Colon (tissue), 2 donors: ENCODE results near the gene SART3.

Source experiments
- FAIRE-seq: peaks from 2 replicates; lab custom pipeline; 2012; peaks lifted over from hg19 to GRCh38; lab: Jason Lieb, UNC
- donor health status: control.
- donor health status: control.

The SART3 gene, protein sequence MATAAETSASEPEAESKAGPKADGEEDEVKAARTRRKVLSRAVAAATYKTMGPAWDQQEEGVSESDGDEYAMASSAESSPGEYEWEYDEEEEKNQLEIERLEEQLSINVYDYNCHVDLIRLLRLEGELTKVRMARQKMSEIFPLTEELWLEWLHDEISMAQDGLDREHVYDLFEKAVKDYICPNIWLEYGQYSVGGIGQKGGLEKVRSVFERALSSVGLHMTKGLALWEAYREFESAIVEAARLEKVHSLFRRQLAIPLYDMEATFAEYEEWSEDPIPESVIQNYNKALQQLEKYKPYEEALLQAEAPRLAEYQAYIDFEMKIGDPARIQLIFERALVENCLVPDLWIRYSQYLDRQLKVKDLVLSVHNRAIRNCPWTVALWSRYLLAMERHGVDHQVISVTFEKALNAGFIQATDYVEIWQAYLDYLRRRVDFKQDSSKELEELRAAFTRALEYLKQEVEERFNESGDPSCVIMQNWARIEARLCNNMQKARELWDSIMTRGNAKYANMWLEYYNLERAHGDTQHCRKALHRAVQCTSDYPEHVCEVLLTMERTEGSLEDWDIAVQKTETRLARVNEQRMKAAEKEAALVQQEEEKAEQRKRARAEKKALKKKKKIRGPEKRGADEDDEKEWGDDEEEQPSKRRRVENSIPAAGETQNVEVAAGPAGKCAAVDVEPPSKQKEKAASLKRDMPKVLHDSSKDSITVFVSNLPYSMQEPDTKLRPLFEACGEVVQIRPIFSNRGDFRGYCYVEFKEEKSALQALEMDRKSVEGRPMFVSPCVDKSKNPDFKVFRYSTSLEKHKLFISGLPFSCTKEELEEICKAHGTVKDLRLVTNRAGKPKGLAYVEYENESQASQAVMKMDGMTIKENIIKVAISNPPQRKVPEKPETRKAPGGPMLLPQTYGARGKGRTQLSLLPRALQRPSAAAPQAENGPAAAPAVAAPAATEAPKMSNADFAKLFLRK

DNA sequence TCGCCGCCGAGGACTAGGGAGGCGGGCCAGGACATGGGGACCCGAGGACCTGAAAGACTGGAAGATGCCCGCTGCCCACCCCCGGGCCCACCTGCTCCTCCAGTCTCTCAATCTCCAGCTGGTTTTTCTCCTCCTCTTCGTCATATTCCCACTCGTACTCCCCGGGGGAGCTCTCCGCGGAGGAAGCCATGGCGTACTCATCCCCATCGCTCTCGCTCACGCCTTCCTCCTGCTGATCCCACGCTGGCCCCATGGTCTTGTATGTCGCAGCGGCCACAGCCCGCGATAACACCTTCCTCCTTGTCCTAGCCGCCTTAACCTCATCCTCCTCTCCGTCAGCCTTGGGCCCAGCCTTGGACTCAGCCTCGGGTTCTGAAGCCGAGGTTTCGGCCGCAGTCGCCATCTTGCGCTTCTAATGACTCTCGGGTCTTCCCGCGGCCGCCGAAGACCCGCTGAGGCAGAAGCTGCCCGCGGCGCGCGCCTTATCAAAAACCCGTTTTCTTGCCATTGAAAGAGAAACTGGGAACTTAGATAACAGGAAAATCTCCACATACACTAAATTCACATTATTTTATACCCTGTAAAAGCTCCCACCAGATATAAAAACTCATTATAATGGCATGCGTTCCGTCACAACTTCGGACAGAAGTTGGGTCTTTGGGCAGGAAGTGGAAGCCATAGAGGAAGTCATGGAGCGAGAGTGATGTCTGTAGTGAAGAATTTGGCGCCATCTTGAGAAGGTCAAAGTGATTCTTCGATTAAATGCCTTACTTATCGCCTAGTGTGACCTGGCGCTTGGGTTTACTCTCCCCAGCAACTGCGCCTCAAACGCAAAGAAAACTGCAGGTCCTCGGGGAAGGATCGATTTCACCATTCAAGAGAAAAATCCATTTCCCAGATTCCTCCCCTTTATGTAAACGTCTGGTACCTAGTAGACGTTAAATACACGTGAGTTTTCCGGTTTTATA is at the start of gene SART3:
TSS of gene SART3 (minus strand) at position 422 of the 968 bp plus-strand sequence. CDS start at position 403, 19 bp downstream.
- no peak for FAIRE-seq

- no peak for FAIRE-seq
These were observed 49.4 kb upstream of the SART3 start for GRCh38 chr12:108610336-108610815.

DNA sequence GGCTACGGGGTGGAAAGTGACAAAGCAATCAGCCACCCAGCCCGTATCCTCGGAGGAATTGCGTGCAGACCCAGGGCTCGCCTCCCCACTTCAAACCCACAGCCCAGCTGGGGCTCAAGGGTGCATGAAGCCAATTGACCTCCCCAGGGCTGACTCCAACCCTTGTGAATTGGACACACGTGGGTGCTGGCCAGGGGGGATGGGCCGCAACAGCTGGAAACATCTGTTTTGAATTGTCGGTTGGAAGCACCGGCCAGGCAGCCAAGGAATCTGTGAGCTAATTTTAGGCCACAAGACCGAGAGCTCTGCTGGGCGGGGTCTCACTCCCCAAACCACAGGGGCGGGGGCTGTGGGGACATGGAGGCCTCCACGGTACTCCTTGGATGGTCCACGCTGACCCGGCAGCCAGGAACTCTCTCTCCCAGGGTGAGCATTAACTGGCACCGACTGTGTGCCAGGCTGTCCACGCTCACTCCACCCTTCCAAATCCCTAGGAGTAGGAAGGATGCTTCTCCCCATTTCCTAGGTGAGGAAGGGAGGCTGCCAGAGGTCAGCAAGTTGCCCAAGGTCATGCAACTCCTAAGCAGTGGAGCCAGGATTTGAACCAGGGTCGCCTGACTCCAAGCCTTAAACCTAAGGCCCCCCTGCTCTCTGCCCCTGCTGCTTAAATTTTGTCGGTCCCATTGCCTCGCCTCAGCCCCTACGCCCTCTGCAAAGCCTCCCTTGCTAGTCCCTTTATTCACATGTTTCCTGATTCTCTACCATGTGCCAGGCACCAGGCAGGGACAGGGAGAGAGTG is 48.8 kb upstream of the SART3 start:
- FAIRE-seq = no peak

DNA sequence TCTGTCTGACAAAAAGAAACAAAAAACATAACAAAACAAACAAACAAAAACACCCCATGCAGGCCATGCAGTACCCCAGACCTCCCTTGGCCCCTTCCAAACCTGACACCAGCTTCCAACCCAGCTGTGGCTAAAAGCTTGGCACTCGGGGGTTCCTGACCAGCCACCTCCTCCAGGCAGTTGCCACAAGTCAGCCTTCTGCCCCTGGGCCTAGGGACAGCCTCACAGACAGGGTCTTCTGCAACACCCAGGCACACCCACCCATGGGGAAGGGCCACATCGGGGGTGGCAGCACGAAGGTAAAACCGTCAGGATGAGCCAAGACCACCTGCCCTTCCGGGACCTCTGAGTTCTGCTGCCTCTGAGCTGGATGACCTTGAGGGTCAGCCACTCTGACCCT is 47.6 kb upstream of the SART3 start:
- FAIRE-seq = no peak

DNA sequence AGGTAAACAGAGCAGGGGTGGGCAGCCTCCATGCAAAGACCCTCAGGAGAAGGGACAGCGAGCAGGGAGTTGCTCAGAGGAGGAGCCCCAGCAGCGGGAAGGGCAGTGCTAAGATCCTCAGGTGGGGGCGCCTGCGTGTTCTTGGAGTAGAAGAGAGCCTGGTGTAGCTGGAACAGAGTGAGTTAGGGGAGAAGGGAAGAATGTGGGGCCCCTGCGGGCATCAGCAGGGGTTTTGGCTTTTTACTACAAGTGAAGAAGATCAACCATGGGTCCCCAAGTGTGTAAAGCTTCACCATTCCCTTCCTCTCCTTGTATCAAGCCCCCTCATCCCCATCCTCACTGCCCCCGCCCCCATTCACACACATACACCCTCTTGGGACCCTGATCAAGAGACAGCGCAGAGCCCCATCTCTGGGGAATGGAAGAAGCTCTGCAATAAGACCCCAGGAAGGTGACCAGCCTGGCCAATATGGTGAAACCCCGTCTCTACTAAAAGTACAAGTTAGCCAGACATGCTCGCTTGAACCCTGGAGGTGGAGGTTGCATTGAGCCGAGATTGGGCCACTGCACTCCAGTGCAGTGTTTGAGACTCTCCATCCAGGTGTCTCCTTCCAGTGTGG is 47.1 kb upstream of the SART3 start:
- no peak for FAIRE-seq

GRCh38 chr12:108606492-108606891 is 45.5 kb upstream of the SART3 start:
- no peak for FAIRE-seq

GRCh38 chr12:108605690-108606406 is 44.9 kb upstream of the SART3 start:
- no peak for FAIRE-seq

DNA sequence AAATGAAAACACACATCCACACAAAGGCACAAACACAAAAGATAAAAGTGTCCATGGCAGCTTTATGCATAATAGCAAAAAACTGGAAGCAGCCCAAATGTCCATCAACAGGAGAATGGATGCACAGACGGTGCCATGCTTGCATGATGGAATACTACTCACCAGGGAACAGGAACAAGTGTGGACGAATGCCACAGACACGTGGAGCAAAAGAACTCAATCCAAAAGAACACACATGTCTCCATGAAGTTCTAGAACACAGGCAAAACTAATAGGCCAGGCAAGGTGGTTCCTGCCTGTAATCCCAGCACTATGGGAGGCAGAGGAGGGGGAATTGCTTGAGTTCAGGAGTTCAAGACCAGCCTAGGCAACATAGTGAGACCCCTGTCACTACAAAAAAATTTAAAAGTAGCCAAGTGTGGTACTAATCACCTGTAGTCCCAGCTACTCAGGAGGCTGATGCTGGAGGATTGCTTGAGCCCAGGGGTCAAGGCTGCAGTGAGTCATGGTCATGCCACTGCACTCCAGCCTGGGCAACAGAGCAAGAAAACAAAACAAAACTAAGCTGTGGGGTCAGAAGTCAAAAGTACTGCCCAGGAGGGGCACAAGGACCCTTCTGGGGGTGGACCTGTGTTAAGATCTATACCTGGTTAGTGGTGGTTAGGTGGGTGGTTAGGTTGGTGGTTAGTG is 44.2 kb upstream of the SART3 start:
- FAIRE-seq = no peak

GRCh38 chr12:108604208-108604941 is 43.4 kb upstream of the SART3 start:
- no peak for FAIRE-seq

- no peak for FAIRE-seq
These were observed 42.8 kb upstream of the SART3 start for GRCh38 chr12:108603743-108604142.

GRCh38 chr12:108602976-108603704 is 42.2 kb upstream of the SART3 start:
- FAIRE-seq = no peak

DNA sequence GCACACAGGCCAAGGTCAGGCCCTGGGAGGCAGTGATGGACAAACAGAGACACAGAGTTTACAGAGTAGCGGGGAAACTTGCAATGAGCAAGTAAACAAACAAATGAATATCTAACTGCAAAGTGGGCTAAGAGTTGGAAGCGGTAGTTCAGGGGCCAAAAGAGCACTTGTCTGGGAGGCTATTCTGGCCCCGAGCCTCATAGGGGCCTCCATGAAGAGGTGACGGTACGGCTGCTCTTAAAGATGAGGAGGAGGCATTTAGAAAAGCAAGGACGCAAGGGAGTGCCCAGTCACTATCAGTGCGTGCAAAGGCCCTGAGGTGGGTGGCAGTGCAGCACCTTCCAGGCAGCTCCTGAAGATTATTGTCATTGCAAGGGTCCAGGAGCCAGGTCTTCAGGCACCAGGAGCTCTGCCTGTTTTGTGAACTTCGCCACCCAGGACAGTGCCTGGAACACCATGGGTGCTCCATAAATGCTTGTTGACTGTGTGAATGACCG is 41.3 kb upstream of the SART3 start:
- FAIRE-seq = no peak

DNA sequence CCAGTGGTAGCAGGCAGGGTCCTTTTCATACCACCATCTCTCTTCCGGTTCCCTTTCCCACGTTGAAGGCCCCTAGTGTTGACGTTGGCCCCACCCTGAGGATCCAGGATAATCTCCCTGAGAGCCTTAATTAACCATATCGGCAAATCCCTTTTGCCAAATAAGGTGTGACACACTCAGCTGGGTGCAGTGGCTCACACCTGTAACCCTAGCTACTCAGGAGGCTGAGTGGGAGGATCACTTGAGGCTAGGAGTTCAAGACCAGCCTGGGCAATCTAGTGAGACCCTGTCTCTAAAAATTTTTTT is 39.7 kb upstream of the SART3 start:
- FAIRE-seq = no peak

DNA sequence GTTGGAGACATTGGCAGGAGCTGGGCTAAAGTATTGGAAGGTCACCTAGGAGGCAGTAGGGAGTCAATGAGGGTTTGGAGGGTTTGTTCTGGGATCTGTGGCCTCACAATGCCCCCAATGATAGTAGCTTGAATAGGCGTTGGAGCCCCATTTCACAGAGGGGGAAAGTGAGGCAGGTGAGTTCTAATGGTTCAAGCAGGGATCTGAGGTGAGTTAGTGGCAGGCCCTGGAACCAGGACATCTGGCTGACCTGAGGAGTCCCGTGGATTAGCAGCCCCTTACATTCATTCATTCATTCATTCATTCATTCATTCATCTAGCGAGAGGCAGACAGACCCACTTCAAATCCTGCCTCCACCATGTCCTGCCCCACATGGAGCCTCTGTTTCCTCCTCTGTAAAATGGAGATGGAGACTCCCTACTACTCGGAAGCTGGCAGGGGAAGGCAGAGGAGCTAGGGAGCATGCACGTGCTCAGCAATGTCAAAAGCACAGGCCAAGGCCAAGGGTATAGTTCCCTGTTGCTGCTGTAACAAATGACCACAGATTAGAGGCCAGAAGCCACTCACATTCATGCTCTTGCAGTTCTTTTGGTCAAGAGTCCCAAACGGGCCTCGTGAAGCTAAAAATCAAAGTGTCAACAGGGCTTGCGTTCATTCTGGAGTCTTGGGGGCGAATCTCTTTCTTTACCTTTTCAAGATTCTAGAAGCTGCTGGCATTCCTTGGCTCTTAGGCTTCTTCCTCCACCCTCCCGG is 39.2 kb upstream of the SART3 start:
- no peak for FAIRE-seq

GRCh38 chr12:108599541-108599940 is 38.6 kb upstream of the SART3 start:
- no peak for FAIRE-seq

- no peak for FAIRE-seq
These were observed 37.7 kb upstream of the SART3 start for GRCh38 chr12:108598553-108599250.
